Prostate gland (tissue), 2 donors: ENCODE results near the gene SLC43A2. TPM values are rescaled to one million over a fixed set of nuclear protein-coding genes. Genes with fewer than 3 reads are reported as not detected.
"Not testable (repeated sequence)": the region's sequence is repeated elsewhere in the genome, so short reads cannot be mapped to it uniquely, and the experiment has no call there.

ENCODE experiments used
- DNase-seq: peaks from one replicate; pipeline ENCODE4 v3.0.0-alpha.2; 2019; ENCODE audit warnings: low spot score
- H3K27ac ChIP-seq, 2 donors: fragments of 200-600 bp; sonication (generic); 2 replicates each; pipeline ENCODE4 v1.5.1; 2017 to 2019
- H3K27me3 ChIP-seq: fragments of 200-600 bp; sonication (generic); replicated peaks from 2 replicates; pipeline ENCODE4 v1.5.1; 2019; ENCODE audit not compliant: insufficient read depth
- H3K36me3 ChIP-seq, 2 donors: fragments of 200-600 bp; sonication (generic); 1 replicate in 1 of 2; 2 replicates in 1 of 2; pipeline versions ENCODE4 v1.5.1 to v1.8.1; 2017 to 2019
- H3K4me1 ChIP-seq: fragments of 200-600 bp; sonication (generic); replicated peaks from 2 replicates; pipeline ENCODE4 v1.5.1; 2019
- H3K4me3 ChIP-seq, 2 donors: fragments of 200-600 bp; sonication (generic); 2 replicates each; pipeline ENCODE4 v1.5.1; 2017 to 2019
- H3K9me3 ChIP-seq: fragments of 200-600 bp; sonication (generic); 2 replicates; pipeline ENCODE4 v1.5.1; 2017
- POLR2A ChIP-seq: fragments of 450-650 bp; IDR thresholded peaks from one replicate; pipeline ENCODE4 v1.6.1; 2016; ENCODE audit warnings: antibody characterized with exemption, mild to moderate bottlenecking
- POLR2AphosphoS5 ChIP-seq: sonication (generic); formaldehyde crosslinking; IDR thresholded peaks from one replicate; pipeline ENCODE4 v1.6.1; 2017; ENCODE audit warnings: antibody characterized with exemption
- WGBS: methylation state at CpG from one replicate; pipeline ENCODE4 v1.1.5; 2018; 5-methylcytosine and 5-hydroxymethylcytosine counted together
- intact Hi-C: fragments of 100-400 bp; cut with DNase I; formaldehyde crosslinking; loops from one replicate; pipeline ENCODE4 v1.14.2; 2022
- total RNA-seq, 2 donors: library from RNA; depleted of rRNA; stranded (reverse); fragments of >200 nt; gene quantifications; one replicate each; pipeline ENCODE4 v1.1.0, GENCODE V29; 2016
- TF ChIP-seq, protein P1 (sequence below), 4 experiments: fragments of 200-600 bp in 2 of 4; fragments of 450-650 bp in 2 of 4; sonication (generic) in 2 of 4; IDR thresholded peaks; 1 replicate in 3 of 4; 2 replicates in 1 of 4; pipeline ENCODE4 v1.5.1; 2016 to 2019; ENCODE audit warnings: antibody characterized with exemption in 4 of 4, mild to moderate bottlenecking in 2 of 4, moderate library complexity in 2 of 4

Gene SLC43A2
- total RNA-seq, 2 donors from 2014 or later = 11.8 to 14.8 TPM

DNA sequence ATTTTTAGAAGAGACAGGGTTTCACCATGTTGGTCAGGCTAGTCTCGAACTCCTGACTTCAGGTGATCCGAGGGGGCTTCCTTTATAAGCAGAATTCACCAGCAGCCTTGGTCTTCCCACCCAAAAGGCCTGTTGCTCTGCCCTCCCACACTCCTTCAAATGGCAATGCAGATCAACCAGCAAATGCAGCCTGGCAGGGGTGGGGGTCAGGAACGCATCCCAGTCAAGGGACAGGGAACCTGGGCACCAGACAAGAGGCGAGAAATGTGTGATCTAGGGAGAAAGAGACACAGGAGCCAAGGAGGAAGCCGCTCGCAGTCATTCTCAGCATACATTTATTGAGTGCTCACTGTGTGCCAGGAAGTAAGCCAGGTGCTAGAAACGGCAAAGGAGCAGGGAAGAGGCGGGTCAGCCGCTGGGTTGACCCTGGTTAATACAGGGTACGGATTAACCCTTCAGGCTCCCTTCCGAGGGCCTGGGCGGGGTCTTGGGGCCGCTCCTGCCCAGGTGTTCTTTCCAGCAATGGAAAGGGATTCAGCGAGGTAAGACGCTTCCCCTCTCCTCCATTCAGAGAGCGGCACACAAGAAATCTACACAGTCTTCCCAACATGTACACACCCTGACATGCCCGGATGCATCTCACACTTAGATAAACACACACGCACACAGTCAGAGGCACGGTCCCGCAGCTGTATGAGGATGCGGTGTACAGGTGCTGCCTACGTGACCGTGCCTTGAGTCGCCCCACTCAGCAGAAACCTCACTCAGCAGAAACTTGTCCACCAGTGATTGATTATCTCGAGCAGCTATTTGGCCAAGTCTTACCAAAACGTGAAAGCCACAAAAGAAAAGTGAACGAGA is 59.5 kb downstream of the SLC43A2 start:
- Histone ChIP-seq H3K36me3 (no peaks in the 10 kb centered on the region), H3K27ac (no peak overlapping the region), H3K9me3 (no peaks in the 10 kb centered on the region), H3K4me1 (no peaks in the 10 kb centered on the region), H3K27me3 (no peaks in the 10 kb centered on the region), H3K4me3 (no peak overlapping the region)
- intact Hi-C loops = no loop called here
- DNase-seq = no peak
- no peak for TF ChIP-seq POLR2AphosphoS5
- TF ChIP-seq, protein P1, sequence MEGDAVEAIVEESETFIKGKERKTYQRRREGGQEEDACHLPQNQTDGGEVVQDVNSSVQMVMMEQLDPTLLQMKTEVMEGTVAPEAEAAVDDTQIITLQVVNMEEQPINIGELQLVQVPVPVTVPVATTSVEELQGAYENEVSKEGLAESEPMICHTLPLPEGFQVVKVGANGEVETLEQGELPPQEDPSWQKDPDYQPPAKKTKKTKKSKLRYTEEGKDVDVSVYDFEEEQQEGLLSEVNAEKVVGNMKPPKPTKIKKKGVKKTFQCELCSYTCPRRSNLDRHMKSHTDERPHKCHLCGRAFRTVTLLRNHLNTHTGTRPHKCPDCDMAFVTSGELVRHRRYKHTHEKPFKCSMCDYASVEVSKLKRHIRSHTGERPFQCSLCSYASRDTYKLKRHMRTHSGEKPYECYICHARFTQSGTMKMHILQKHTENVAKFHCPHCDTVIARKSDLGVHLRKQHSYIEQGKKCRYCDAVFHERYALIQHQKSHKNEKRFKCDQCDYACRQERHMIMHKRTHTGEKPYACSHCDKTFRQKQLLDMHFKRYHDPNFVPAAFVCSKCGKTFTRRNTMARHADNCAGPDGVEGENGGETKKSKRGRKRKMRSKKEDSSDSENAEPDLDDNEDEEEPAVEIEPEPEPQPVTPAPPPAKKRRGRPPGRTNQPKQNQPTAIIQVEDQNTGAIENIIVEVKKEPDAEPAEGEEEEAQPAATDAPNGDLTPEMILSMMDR (IDR thresholded peaks at IDR 0.05) = no peak
- no peak for TF ChIP-seq POLR2A
- WGBS = 62% methylated on average over 27 of the region's 27 CpGs

- Histone ChIP-seq H3K9me3 (no peaks in the 10 kb centered on the region), H3K4me1 (peaks cover under 1% of the 10 kb centered on the region), H3K36me3 (no peaks in the 10 kb centered on the region), H3K4me3 (no peak overlapping the region), H3K27ac (no peak overlapping the region), H3K27me3 (no peaks in the 10 kb centered on the region)
- no peak for DNase-seq
- TF ChIP-seq POLR2AphosphoS5 (no peak), POLR2A (no peak)
- TF ChIP-seq, protein P1 (IDR thresholded peaks at IDR 0.05) = no peak
- intact Hi-C loops = no loop called here
- WGBS = 69% methylated on average over 14 of the region's 14 CpGs
These were observed 62.0 kb downstream of the SLC43A2 start for GRCh38 chr17:1566505-1567199.

- Histone ChIP-seq H3K9me3 (no peaks in the 10 kb centered on the region), H3K4me3 (no peak overlapping the region), H3K27me3 (no peaks in the 10 kb centered on the region), H3K4me1 (peaks cover 9% of the 10 kb centered on the region), H3K27ac (no peak overlapping the region), H3K36me3 (no peaks in the 10 kb centered on the region)
- intact Hi-C loops = no loop called here
- DNase-seq = no peak
- TF ChIP-seq POLR2A (no peak), POLR2AphosphoS5 (no peak)
- TF ChIP-seq, protein P1 (IDR thresholded peaks at IDR 0.05) = no peak
- 71% methylated on average over 6 of the region's 6 CpGs for WGBS
These were observed 62.8 kb downstream of the SLC43A2 start for GRCh38 chr17:1565877-1566276.

- peaks cover 19% of the 10 kb centered on the region for H3K4me1 ChIP-seq
- TF ChIP-seq POLR2AphosphoS5 = no peak
- TF ChIP-seq, protein P1 (IDR thresholded peaks at IDR 0.05) = no peak
- WGBS = 67% methylated on average over 17 of the region's 19 CpGs
These were observed 64.6 kb downstream of the SLC43A2 start for GRCh38 chr17:1563786-1564613.

GRCh38 chr17:1563471-1563785 is 65.2 kb downstream of the SLC43A2 start:
- H3K9me3 ChIP-seq, H3K27me3 ChIP-seq, DNase-seq, H3K36me3 ChIP-seq, H3K4me3 ChIP-seq, H3K27ac ChIP-seq, intact Hi-C loops: not testable (repeated sequence)
- H3K4me1 ChIP-seq = peaks cover 19% of the 10 kb centered on the region
- 84% methylated on average over 14 of the region's 15 CpGs for WGBS

More at GRCh38 chr17:1563786-1564613, 64.6 kb downstream of the SLC43A2 start:
- Histone ChIP-seq H3K9me3 (no peaks in the 10 kb centered on the region), H3K36me3 (no peaks in the 10 kb centered on the region), H3K27me3 (no peaks in the 10 kb centered on the region), H3K4me3 (no peak overlapping the region), H3K27ac (no peak overlapping the region)
- no peak for DNase-seq
- intact Hi-C loops = no loop called here
